A673 (cell line): ENCODE measurements around the gene TFB1M.

ENCODE experiments used
- CTCF ChIP-seq: fragments of 300-800, 200-600 bp; sonication (generic); conservative IDR thresholded peaks from 2 replicates; pipeline ENCODE4 v1.5.1; 2017; ENCODE audit warnings: low read depth, mild to moderate bottlenecking, antibody characterized with exemption, low read length, moderate library complexity, mixed read lengths
- EZH2 ChIP-seq: fragments of 200-600 bp; sonication (generic); IDR thresholded peaks from 2 replicates; pipeline ENCODE4 v1.6.1; 2017; ENCODE audit warnings: borderline replicate concordance, low read depth, mild to moderate bottlenecking, mixed read lengths, antibody characterized with exemption, low read length; ENCODE audit not compliant: poor library complexity, severe bottlenecking

DNA sequence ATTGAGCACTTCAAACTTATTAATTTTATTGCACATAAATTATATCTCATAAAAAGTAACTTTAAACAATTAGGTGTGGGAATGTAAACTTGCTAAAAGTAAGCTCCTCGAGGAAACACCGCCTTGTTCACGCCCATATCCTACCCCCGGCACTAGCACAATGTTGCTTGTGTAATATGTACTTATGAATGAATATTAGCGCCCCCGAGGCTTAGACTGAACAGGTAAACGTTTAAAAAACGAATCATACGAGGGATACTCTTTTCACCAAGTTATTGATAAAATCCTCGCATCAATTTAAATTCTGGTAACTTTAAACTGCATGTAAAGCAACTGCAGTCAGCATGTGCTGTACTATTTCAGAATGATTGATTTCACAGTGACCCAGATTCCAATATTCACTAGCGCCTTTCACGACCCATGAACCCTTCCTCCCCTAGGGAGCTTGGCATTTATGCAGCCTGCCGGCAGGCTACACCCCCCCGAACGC lies 637 bp downstream of the TFB1M start:
- TF ChIP-seq EZH2: no peak
- TF ChIP-seq CTCF: no peak
